ENCODE measurements around the gene DHX40. TPM values are rescaled to one million over a fixed set of nuclear protein-coding genes. Genes with fewer than 3 reads are reported as not detected.

DHX40 gene
- total RNA-seq, 4 donors from 2014 or later: 33.0 to 68.9 (median 47.7) TPM

DNA sequence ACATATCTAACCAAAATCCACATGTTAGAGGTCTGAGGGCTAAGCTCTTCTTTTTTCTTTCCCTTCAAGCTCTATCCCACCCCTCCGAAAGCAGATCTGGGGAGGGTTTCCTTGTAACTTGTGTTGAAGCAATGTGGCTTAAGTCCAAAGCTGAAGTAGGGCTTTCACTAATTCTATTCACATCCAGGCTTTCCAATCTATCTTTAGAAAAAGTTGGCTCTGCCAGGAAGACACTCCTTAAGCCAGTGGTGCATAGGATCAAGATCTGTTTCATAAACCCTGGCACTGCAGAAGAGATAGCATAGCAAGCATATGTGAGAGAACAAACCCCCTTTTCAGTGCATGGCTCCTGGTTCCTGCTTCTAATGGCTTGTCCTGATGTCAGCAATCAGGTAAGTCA is 34.9 kb upstream of the DHX40 start:
- 100% methylated on average over 1 of the region's 1 CpG; no CpG with 5 or more reads in 1 of the 2 donors for WGBS, 2 donors (ENCODE audit: low coverage in 1 of 2)
- Histone ChIP-seq H3K36me3 (no peaks in the 10 kb centered on the region), H3K9me3 (no peaks in the 10 kb centered on the region), H3K4me3 (no peak overlapping the region), H3K27ac (no peak overlapping the region), H3K4me1 (no peaks in the 10 kb centered on the region), H3K27me3 (no peaks in the 10 kb centered on the region)
- ATAC-seq: no peak
- TF ChIP-seq POLR2A (IDR thresholded peaks at IDR 0.05) (no peak), POLR2AphosphoS5 (IDR thresholded peaks at IDR 0.05) (no peak), EP300 (IDR thresholded peaks at IDR 0.05) (no peak)
- TF ChIP-seq, protein P1, sequence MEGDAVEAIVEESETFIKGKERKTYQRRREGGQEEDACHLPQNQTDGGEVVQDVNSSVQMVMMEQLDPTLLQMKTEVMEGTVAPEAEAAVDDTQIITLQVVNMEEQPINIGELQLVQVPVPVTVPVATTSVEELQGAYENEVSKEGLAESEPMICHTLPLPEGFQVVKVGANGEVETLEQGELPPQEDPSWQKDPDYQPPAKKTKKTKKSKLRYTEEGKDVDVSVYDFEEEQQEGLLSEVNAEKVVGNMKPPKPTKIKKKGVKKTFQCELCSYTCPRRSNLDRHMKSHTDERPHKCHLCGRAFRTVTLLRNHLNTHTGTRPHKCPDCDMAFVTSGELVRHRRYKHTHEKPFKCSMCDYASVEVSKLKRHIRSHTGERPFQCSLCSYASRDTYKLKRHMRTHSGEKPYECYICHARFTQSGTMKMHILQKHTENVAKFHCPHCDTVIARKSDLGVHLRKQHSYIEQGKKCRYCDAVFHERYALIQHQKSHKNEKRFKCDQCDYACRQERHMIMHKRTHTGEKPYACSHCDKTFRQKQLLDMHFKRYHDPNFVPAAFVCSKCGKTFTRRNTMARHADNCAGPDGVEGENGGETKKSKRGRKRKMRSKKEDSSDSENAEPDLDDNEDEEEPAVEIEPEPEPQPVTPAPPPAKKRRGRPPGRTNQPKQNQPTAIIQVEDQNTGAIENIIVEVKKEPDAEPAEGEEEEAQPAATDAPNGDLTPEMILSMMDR (IDR thresholded peaks at IDR 0.05): no peak

DNA sequence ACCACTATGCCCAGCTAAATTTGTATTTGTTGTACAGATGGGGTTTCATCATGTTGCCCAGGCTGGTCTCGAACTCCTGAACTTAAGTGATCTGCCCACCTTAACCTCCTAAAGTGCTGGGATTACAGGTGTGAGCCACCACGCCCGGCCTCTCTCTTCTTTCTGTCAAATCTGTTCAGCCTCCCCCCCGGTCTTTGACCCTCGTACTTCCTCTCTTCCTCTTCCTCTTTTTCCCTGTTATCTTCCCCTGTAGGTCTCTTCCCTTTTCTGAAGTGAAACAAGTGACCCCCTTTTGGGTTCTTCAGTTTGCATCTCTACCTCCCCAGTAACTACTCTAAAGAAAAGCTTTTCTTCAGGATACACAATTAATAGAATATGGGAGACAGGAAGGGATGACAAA is 31.7 kb upstream of the DHX40 start:
- Histone ChIP-seq H3K36me3 (no peaks in the 10 kb centered on the region), H3K4me3 (no peak overlapping the region), H3K27ac (no peak overlapping the region), H3K4me1 (no peaks in the 10 kb centered on the region), H3K27me3 (no peaks in the 10 kb centered on the region), H3K9me3 (no peaks in the 10 kb centered on the region)
- TF ChIP-seq, protein P1 (IDR thresholded peaks at IDR 0.05): no peak
- TF ChIP-seq EP300 (IDR thresholded peaks at IDR 0.05) (no peak), POLR2AphosphoS5 (IDR thresholded peaks at IDR 0.05) (no peak), POLR2A (IDR thresholded peaks at IDR 0.05) (no peak)
- ATAC-seq: no peak
- 75% methylated on average over 5 of the region's 5 CpGs; no CpG with 5 or more reads in 1 of the 2 donors for WGBS, 2 donors (ENCODE audit: low coverage in 1 of 2)

DNA sequence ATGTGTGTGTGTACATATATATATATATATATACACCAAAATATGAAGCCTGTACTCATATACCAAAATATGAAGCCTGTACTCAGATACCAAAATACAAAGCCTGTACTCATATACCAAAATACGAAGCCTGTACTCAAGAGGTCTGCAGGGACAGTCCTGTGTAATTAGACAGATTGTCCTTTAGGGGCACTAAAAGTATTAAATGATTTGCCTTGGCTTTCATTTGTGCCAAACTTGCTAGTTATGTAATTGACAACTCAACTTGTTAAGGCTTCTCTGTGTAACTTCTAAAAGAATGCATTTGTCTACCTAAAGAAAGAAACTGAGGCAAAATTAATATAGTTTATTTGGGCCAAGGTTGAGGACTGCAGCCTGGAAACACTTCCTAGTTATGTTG is 30.8 kb upstream of the DHX40 start:
- 80 to 100% methylated on average over 1 of the region's 1 CpG for WGBS, 2 donors (ENCODE audit: low coverage in 1 of 2)
- H3K36me3 ChIP-seq: no peaks in the 10 kb centered on the region
- no peak overlapping the region for H3K27ac ChIP-seq
- TF ChIP-seq POLR2A (IDR thresholded peaks at IDR 0.05) (no peak), POLR2AphosphoS5 (IDR thresholded peaks at IDR 0.05) (no peak), EP300 (IDR thresholded peaks at IDR 0.05) (no peak)
- TF ChIP-seq, protein P1 (IDR thresholded peaks at IDR 0.05): no peak
- no peak for ATAC-seq
- H3K4me1 ChIP-seq: no peaks in the 10 kb centered on the region
- no peak overlapping the region for H3K4me3 ChIP-seq
- H3K27me3 ChIP-seq: no peaks in the 10 kb centered on the region
- no peaks in the 10 kb centered on the region for H3K9me3 ChIP-seq

DNA sequence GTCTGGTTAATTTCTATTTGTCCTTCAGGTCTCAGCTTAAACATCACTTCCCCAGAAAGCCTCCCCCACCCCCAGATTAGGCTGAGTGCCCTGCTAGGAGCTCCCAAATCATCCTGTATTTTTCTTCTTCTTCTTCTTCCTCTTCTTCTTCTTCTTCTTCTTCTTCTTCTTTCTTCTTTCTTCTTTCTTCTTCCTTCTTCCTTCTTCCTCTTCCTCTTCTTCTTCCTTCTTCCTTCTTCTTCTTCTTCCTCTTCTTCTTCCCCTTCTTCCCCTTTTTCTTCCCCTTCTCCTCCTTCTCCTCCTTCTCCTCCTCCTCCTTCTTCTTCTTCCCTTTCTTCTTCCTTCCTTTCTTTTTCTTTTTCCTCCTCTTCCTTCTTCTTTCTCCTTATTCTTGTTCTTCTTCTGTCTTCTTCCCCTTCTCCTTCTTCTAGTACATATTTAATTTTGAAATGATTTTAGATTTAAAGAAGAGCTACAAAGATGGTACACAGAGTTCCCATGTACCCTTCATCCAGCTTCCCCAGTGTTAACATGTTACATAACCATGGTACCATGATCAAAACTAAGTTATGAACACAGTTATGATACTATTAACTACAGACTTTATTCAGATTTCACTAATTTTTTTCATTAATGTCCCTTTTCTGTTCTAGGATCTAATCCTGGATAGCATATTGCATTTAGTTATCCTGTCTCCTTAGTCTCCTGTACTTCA is 27.1 kb upstream of the DHX40 start:
- ATAC-seq: no peak
- Histone ChIP-seq H3K9me3 (no peaks in the 10 kb centered on the region), H3K4me3 (no peak overlapping the region), H3K4me1 (no peaks in the 10 kb centered on the region), H3K27me3 (no peaks in the 10 kb centered on the region), H3K27ac (no peak overlapping the region), H3K36me3 (no peaks in the 10 kb centered on the region)
- TF ChIP-seq POLR2AphosphoS5 (IDR thresholded peaks at IDR 0.05): no peak
- no peak for TF ChIP-seq EP300 (IDR thresholded peaks at IDR 0.05)
- TF ChIP-seq, protein P1 (IDR thresholded peaks at IDR 0.05): no peak
- no peak for TF ChIP-seq POLR2A (IDR thresholded peaks at IDR 0.05)

DNA sequence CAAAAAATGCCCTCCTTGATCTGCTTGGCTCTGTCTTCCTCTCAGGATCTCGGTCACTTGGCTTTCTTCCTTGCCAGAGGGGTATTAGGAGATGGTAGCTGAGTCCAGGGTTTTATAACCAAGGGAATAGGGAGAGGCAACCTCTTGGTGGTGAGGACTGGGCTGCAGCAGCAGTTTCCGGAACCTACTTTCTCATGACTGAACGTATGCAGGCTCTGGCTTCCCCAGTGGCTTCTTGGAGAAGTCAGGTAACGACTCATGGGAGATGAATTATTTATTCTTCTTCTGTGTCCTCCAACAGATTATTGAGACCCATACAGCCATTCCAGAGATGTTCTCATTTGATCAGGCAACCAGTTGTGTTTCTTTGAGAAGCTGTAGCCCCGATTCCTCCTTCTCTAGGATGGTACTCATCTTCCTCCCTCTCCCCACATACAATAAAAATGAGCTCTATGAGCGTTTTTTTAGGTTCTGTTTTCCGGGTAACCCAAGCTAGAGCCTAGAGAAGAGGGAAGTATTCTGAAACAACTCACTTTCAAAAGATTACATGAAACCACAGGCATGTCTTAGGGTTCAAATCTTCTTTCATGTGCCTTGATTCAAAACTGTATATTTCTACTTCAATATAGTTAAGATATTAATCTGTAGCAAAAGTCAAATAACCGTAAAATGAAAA is 22.3 kb upstream of the DHX40 start:
- TF ChIP-seq, protein P1 (IDR thresholded peaks at IDR 0.05): no peak
- no peak for TF ChIP-seq POLR2A (IDR thresholded peaks at IDR 0.05)
- TF ChIP-seq POLR2AphosphoS5 (IDR thresholded peaks at IDR 0.05): no peak
- no peak for TF ChIP-seq EP300 (IDR thresholded peaks at IDR 0.05)
- ATAC-seq: no peak
- 80 to 81% methylated on average over 5 to 6 of the region's 8 CpGs for WGBS, 2 donors (ENCODE audit: low coverage in 1 of 2)

More for the DNA sequence above, 22.3 kb upstream of the DHX40 start:
- Histone ChIP-seq H3K27ac (no peak overlapping the region), H3K9me3 (no peaks in the 10 kb centered on the region), H3K4me3 (no peak overlapping the region), H3K27me3 (no peaks in the 10 kb centered on the region), H3K4me1 (no peaks in the 10 kb centered on the region), H3K36me3 (no peaks in the 10 kb centered on the region)
